Measurements from ENCODE around the gene TMEM87A.

GRCh38 chr15:42306681-42307080, 33.4 kb upstream of the TMEM87A start:
- no peak for TF ChIP-seq EP300 (IDR thresholded peaks at IDR 0.05)
- TF ChIP-seq, protein P1, sequence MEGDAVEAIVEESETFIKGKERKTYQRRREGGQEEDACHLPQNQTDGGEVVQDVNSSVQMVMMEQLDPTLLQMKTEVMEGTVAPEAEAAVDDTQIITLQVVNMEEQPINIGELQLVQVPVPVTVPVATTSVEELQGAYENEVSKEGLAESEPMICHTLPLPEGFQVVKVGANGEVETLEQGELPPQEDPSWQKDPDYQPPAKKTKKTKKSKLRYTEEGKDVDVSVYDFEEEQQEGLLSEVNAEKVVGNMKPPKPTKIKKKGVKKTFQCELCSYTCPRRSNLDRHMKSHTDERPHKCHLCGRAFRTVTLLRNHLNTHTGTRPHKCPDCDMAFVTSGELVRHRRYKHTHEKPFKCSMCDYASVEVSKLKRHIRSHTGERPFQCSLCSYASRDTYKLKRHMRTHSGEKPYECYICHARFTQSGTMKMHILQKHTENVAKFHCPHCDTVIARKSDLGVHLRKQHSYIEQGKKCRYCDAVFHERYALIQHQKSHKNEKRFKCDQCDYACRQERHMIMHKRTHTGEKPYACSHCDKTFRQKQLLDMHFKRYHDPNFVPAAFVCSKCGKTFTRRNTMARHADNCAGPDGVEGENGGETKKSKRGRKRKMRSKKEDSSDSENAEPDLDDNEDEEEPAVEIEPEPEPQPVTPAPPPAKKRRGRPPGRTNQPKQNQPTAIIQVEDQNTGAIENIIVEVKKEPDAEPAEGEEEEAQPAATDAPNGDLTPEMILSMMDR (IDR thresholded peaks at IDR 0.05), result no peak
